Epithelial cell of proximal tubule (primary cell): ENCODE data around the gene OTC. TPM values are rescaled to one million over a fixed set of nuclear protein-coding genes. Genes with fewer than 3 reads are reported as not detected.
A peak's percentile ranks its signal among the peaks of the same experiment; 100 is the strongest.

ENCODE experiments used
- DNase-seq: peaks from one replicate; pipeline ENCODE4 v3.0.0-alpha.2; 2011; ENCODE audit warnings: low read depth
- H3K4me3 ChIP-seq: 2 replicates; pipeline ENCODE4 v1.5.1; 2011; ENCODE audit warnings: low read depth, mild to moderate bottlenecking, low read length
- total RNA-seq: library from RNA; depleted of rRNA; stranded (reverse); fragments of >200 nt; gene quantifications from 2 replicates; pipeline ENCODE4 v1.2.3, GENCODE V29; 2015
- TF ChIP-seq, protein P1 (sequence below): conservative IDR thresholded peaks from 2 replicates; pipeline ENCODE4 v1.5.1; 2012; ENCODE audit warnings: low read depth, mild to moderate bottlenecking, low read length

The OTC gene
- not detected in 2 replicates for total RNA-seq

DNA sequence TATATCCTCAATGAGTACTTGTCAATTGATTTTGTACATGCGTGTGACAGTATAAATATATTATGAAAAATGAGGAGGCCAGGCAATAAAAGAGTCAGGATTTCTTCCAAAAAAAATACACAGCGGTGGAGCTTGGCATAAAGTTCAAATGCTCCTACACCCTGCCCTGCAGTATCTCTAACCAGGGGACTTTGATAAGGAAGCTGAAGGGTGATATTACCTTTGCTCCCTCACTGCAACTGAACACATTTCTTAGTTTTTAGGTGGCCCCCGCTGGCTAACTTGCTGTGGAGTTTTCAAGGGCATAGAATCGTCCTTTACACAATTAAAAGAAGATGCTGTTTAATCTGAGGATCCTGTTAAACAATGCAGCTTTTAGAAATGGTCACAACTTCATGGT lies at the start of gene OTC:
TSS of gene OTC (plus strand) at position 243 of the 400 bp plus-strand sequence. CDS start at position 336, 93 bp downstream.
- TF ChIP-seq, protein P1, sequence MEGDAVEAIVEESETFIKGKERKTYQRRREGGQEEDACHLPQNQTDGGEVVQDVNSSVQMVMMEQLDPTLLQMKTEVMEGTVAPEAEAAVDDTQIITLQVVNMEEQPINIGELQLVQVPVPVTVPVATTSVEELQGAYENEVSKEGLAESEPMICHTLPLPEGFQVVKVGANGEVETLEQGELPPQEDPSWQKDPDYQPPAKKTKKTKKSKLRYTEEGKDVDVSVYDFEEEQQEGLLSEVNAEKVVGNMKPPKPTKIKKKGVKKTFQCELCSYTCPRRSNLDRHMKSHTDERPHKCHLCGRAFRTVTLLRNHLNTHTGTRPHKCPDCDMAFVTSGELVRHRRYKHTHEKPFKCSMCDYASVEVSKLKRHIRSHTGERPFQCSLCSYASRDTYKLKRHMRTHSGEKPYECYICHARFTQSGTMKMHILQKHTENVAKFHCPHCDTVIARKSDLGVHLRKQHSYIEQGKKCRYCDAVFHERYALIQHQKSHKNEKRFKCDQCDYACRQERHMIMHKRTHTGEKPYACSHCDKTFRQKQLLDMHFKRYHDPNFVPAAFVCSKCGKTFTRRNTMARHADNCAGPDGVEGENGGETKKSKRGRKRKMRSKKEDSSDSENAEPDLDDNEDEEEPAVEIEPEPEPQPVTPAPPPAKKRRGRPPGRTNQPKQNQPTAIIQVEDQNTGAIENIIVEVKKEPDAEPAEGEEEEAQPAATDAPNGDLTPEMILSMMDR, result no peak
- no peak for DNase-seq
- no peak within 1 kb of the TSS for H3K4me3 ChIP-seq

- TF ChIP-seq, protein P1, result peak; percentile 41
- H3K4me3 ChIP-seq, result no peak overlapping the region
- DNase-seq, result no peak
Measured at GRCh38 chrX:38304010-38304409, 48.4 kb upstream of the OTC start.

DNA sequence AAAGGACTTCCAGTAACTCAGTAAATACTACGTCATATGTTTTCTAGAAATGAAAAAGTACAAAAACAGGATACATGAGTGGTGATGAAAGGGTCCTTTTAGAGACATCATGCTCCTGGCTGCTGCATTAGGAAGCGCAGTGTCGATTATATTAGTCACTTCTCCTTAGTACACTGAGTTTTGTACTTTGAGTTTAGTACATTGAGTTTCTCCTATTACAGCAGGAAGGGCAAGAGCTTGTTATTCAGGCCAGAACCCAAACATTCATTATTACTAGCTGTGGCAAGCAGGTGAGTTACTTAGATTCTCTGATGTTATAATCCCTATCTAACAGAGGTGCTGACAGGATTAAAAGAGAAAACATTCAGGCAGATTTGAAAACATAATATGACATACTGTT lies 46.4 kb upstream of the OTC start:
- no peak overlapping the region for H3K4me3 ChIP-seq
- TF ChIP-seq, protein P1, result no peak
- DNase-seq, result no peak

DNA sequence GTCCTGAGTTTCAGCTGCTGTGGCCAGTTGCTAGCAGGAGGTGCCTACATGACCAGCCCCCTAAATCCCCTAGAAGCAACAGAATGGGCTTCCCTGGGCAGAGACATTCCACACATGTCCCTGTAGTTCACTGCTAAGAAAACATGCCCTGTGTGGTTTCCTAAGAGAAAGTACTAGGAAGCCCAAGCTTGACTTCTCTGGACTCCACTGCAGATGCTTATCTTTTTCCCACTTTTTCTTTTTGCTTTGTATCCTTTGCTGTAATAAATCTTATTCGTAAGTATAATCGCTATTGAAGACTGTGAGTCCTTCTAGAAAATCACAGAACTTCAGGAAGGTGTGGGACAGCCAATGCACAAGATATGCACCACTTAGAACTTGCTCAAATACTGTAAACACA lies 40.7 kb upstream of the OTC start:
- H3K4me3 ChIP-seq, result no peak overlapping the region
- no peak for DNase-seq

DNA sequence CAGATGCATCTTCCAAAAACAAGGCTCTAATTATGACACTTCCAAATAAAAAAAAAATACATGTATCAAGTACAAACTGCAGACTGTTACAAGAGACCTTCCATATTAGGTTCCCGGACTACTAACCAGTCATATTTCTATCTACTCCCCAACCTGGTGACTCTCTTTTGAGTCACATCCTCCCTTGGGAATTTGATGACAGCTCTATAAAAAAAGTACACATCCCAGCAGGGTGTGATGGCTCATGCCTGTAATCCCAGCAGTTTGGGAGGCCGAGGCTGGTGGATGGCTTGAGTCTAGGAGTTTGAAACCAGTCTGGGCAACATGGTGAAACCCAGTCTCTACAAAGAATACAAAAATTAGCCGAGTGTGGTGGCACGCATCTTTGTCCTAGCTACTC lies 40.0 kb upstream of the OTC start:
- H3K4me3 ChIP-seq, result no peak overlapping the region
- DNase-seq, result no peak
- TF ChIP-seq, protein P1, result no peak

More for the DNA sequence above, 40.7 kb upstream of the OTC start:
- TF ChIP-seq, protein P1, result no peak

- TF ChIP-seq, protein P1, result no peak
- DNase-seq, result no peak
- H3K4me3 ChIP-seq, result no peak overlapping the region
Measured at GRCh38 chrX:38313190-38313589, 39.2 kb upstream of the OTC start.

GRCh38 chrX:38315186-38315585 lies 37.2 kb upstream of the OTC start:
- no peak overlapping the region for H3K4me3 ChIP-seq
- TF ChIP-seq, protein P1, result no peak
- no peak for DNase-seq
